ENCODE data around the gene SLC25A13.

Gene SLC25A13

DNA sequence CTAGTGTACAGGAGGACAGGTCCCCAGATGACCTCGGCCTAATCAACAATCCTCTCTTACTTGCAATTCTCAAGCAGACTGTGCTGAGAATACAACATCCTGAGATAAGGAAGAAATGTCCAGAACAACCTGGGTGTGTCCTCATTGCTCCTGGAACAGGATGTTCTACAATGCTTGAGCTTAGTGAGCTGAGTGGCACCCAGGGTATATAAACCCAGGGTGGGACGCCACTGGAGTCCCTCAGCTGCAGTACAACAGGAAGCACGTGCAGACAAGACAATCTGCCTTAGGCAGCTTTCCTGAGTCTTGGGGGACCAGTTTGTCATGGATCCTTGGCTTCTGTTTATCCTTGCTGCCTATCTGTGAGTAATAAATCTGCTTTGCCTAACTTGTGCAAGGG, 27.7 kb upstream of the SLC25A13 start:
- DNase-seq (ENCODE audit: low read depth) = no peak
- TF ChIP-seq, protein P1, sequence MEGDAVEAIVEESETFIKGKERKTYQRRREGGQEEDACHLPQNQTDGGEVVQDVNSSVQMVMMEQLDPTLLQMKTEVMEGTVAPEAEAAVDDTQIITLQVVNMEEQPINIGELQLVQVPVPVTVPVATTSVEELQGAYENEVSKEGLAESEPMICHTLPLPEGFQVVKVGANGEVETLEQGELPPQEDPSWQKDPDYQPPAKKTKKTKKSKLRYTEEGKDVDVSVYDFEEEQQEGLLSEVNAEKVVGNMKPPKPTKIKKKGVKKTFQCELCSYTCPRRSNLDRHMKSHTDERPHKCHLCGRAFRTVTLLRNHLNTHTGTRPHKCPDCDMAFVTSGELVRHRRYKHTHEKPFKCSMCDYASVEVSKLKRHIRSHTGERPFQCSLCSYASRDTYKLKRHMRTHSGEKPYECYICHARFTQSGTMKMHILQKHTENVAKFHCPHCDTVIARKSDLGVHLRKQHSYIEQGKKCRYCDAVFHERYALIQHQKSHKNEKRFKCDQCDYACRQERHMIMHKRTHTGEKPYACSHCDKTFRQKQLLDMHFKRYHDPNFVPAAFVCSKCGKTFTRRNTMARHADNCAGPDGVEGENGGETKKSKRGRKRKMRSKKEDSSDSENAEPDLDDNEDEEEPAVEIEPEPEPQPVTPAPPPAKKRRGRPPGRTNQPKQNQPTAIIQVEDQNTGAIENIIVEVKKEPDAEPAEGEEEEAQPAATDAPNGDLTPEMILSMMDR (IDR thresholded peaks at IDR 0.05; ENCODE audit: insufficient read depth, low read depth, low read length, missing control alignments) = no peak
- H3K4me3 ChIP-seq (ENCODE audit: low read depth, low read length) = no peak overlapping the region

DNA sequence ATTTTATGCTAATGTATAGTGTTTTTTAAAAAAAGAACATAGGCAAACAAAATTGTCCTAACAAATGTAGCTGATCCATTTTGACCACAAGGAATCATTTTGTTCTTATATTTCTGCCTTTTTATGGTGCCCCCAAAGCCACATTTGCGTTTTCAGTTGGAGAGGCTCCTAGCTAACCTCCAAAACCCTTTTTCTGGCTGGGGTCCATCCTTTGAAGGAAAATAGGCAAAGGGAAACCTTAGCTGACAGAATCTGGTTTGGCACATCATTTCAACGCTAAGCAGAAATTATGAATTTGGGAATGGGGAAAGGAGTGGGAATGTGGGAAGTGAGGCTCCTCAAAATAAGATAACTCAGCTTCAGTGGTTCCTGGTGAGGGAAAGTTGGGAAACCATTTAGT, 25.6 kb upstream of the SLC25A13 start:
- TF ChIP-seq, protein P1 (IDR thresholded peaks at IDR 0.05; ENCODE audit: insufficient read depth, low read depth, low read length, missing control alignments) = no peak
- H3K4me3 ChIP-seq (ENCODE audit: low read depth, low read length) = no peak overlapping the region
- DNase-seq (ENCODE audit: low read depth) = no peak

DNA sequence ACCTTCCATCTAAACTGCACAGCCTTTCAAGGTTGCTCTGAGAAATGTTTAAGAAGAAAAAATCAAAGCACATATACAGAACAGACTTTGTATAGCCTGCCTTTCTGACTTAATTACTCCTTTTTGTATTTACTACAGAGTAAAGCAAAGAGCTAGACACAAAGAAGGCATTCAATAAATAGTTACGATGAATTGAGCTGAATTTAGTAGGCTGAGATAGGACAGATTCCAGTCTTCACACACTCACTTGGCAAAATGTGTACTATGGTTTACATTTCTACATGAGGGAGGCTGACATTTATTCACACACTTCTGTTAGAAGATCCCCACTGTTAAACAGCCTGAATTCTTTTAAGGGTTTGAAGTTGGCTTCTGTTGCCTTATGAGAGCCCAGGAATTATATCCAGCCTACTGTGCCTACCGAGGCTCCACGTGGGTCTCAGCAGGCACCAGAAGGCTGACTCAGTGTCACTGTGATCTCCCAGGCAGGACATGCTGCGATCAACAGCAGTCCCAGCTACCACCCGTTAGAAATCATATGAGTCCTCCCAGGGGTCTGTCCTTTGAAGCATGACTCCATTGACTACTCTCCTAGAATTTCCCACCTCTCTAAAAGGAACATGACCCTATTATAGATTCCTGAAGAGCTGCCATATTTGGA, 24.5 kb upstream of the SLC25A13 start:
- TF ChIP-seq, protein P1 (IDR thresholded peaks at IDR 0.05; ENCODE audit: insufficient read depth, low read depth, low read length, missing control alignments) = no peak
- H3K4me3 ChIP-seq (ENCODE audit: low read depth, low read length) = no peak overlapping the region
- DNase-seq (ENCODE audit: low read depth) = no peak

DNA sequence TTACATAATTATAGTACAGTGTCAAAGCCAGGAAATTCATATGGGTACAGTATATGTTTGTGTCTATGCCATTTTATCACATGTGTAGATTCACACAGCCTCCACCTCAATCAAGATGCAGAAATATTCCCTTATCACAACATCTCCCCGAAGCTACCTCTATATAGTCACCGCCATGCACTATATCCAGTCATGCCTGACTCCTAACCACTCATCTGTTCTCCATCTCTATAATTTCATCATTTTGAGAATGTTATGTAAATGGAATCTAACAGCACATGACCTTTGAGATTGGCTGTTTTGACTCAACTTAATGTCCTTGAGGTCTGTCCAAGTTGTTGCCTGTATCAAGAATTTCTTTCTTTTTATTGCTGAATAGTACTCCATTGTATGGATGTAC, 22.3 kb upstream of the SLC25A13 start:
- no peak overlapping the region for H3K4me3 ChIP-seq (ENCODE audit: low read depth, low read length)
- no peak for DNase-seq (ENCODE audit: low read depth)
- TF ChIP-seq, protein P1 (IDR thresholded peaks at IDR 0.05; ENCODE audit: insufficient read depth, low read depth, low read length, missing control alignments) = no peak

DNA sequence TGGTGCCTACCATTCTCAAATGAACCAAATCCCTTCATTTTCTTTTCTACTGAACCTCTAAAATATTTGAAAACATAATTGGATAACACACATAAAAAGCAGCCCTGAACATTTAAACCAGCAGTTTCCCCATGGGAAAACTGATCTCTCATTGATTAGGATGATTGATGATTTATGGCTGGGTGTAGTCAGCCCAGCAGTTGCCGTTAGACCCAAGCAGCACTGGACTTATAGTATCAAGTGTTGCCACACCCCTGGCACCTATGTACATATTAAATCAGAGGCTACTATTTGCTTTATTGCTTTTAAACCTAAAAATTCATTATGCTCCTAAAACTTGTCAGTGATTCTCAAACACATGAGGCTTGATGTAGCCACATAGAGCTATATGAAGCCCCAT, 20.2 kb upstream of the SLC25A13 start:
- no peak for DNase-seq (ENCODE audit: low read depth)
- TF ChIP-seq, protein P1 (IDR thresholded peaks at IDR 0.05; ENCODE audit: insufficient read depth, low read depth, low read length, missing control alignments) = no peak
- no peak overlapping the region for H3K4me3 ChIP-seq (ENCODE audit: low read depth, low read length)

DNA sequence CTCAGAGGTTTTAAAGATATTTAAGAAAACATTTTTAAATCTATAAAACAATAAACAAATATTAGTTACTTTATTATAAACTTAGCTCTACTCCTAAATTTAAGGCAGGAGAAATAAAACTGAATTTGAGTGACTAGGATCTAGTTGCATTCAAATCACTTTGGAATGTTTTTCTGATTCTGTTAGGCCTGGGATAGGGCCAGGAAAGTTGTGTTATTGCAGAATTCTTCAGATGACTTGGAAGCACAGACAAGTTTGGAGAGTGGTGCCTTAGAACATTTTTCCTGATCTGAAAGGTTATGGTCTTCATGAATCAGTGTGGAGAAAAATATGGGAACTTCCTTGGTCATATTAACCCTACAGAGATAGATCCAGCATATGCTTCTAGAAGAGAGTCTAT, 15.6 kb upstream of the SLC25A13 start:
- DNase-seq (ENCODE audit: low read depth) = no peak
- TF ChIP-seq, protein P1 (IDR thresholded peaks at IDR 0.05; ENCODE audit: insufficient read depth, low read depth, low read length, missing control alignments) = no peak
- no peak overlapping the region for H3K4me3 ChIP-seq (ENCODE audit: low read depth, low read length)

DNA sequence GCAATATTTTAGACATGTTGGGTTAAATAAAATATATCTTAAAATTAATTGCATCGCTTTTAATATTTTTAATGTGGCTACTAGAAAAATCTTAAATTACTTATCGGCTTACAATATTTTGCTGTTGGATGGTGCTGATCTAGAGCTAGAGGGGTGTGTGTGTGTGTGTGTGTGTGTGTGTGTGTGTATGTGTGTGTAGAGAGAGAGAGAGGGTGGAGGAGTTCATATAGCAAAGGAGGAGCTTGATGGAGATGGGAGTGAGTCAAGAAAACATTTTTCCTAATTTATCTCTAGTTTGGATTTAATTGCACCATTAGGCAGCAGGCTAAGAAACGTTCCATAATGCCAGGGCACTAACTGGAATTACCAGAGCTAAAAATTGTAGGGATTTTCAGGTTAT, 10.4 kb upstream of the SLC25A13 start:
- TF ChIP-seq, protein P1 (IDR thresholded peaks at IDR 0.05; ENCODE audit: insufficient read depth, low read depth, low read length, missing control alignments) = no peak
- no peak overlapping the region for H3K4me3 ChIP-seq (ENCODE audit: low read depth, low read length)
- DNase-seq (ENCODE audit: low read depth) = no peak
